Immature natural killer cell (primary cell): Measurements from ENCODE around the gene LY6G6F. TPM values are rescaled to one million over a fixed set of nuclear protein-coding genes. Genes with fewer than 3 reads are reported as not detected.

Source experiments
- DNase-seq, 3 donors: peaks; one replicate each; pipeline ENCODE4 v3.0.0; 2022; ENCODE audit warnings: mixed read lengths in 1 of 3
- H3K27ac Mint-ChIP-seq, 6 donors: one replicate each; pipeline ENCODE4 v1.8.0; 2020; ENCODE audit warnings: mixed read lengths in 6 of 6, mild to moderate bottlenecking in 5 of 6, inconsistent platforms in 4 of 6, moderate library complexity in 3 of 6
- H3K27me3 Mint-ChIP-seq, 3 donors: one replicate each; pipeline ENCODE4 v1.8.0; 2020 to 2021; ENCODE audit warnings: low read depth in 3 of 3, mild to moderate bottlenecking in 3 of 3, mixed read lengths in 3 of 3, moderate library complexity in 3 of 3, inconsistent platforms in 1 of 3
- H3K36me3 Mint-ChIP-seq, 3 donors: one replicate each; pipeline ENCODE4 v1.8.0; 2020; ENCODE audit warnings: mixed read lengths in 3 of 3, inconsistent platforms in 2 of 3, mild to moderate bottlenecking in 2 of 3
- H3K4me1 Mint-ChIP-seq, 2 donors: one replicate each; pipeline ENCODE4 v1.8.0; 2020; ENCODE audit warnings: inconsistent platforms in 2 of 2, mild to moderate bottlenecking in 2 of 2, mixed read lengths in 2 of 2, moderate library complexity in 1 of 2
- H3K4me3 Mint-ChIP-seq, 5 donors: one replicate each; pipeline ENCODE4 v1.8.0; 2020; ENCODE audit warnings: mild to moderate bottlenecking in 5 of 5, mixed read lengths in 5 of 5, inconsistent platforms in 3 of 5, moderate library complexity in 3 of 5
- H3K9me3 Mint-ChIP-seq, 6 donors: one replicate each; pipeline ENCODE4 v1.8.0; 2020; ENCODE audit warnings: mild to moderate bottlenecking in 6 of 6, mixed read lengths in 6 of 6, inconsistent platforms in 4 of 6, moderate library complexity in 3 of 6
- polyA plus RNA-seq, 3 donors: library from polyadenylated mRNA; unstranded; fragments of 300-500 nt; fragmentation: Illumina TruSeq; gene quantifications; one replicate each; pipeline ENCODE4 v1.2.3, GENCODE V29; 2021

The LY6G6F gene
- polyA plus RNA-seq, 3 donors from 2014 or later = 2.5 TPM; not detected in 2

DNA sequence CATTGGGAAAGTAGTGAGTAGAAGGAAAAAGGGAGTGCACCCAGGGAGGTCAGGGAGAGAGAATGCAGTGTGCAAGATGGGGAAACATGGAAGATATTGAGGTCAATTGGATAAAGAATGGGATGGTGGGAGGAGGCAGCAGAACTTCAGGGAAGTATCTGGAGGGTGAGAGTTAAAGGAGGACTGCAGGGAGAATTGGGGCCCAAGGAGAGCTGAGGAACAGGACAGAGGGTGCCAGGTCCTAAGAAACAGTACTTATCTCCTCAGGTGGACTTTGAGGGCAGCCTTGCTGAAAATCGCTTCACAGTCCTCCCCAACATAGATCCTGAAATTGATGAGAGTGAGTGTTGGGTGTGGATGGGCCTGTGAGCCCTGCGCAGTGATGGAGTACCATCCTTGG is 51.6 kb downstream of the LY6G6F start:
- H3K27ac Mint-ChIP-seq = no peak overlapping the region
- H3K36me3 Mint-ChIP-seq = peaks cover 12 to 30% (median 16%) of the 10 kb centered on the region in 3 donors
- no peaks in the 10 kb centered on the region for H3K4me1 Mint-ChIP-seq
- no peaks in the 10 kb centered on the region for H3K9me3 Mint-ChIP-seq
- H3K4me3 Mint-ChIP-seq = no peak overlapping the region
- no peak for DNase-seq
- H3K27me3 Mint-ChIP-seq = peaks cover 0 to 5% (median 0%) of the 10 kb centered on the region in 3 donors

Other genes starting within 250 kb of the LY6G6F start
- 10 to 100 TPM in 2 of 3 donors, 1 to 10 TPM in 1; 7.4 to 15.2 (median 10.3) TPM for gene MICB, start 208.7 kb upstream of the LY6G6F start, polyA plus RNA-seq
- gene MCCD1, start 177.9 kb upstream of the LY6G6F start, polyA plus RNA-seq = not detected
- gene DDX39B, start 164.9 kb upstream of the LY6G6F start, polyA plus RNA-seq = 10 to 100 TPM; 49.7 to 71.6 (median 56.2) TPM
- gene ATP6V1G2, start 160.3 kb upstream of the LY6G6F start, polyA plus RNA-seq = not detected
- gene NFKBIL1, start 159.3 kb upstream of the LY6G6F start, polyA plus RNA-seq = 10 to 100 TPM in 2 of 3 donors, 1 to 10 TPM in 1; 5.0 to 15.0 (median 13.6) TPM
- gene LTA, start 134.6 kb upstream of the LY6G6F start, polyA plus RNA-seq = 1 to 10 TPM; 1.4 to 6.6 (median 3.1) TPM
- gene TNF, start 131.3 kb upstream of the LY6G6F start, polyA plus RNA-seq = 1 to 10 TPM; 2.1 to 5.9 (median 5.6) TPM
- 100 to 1,000 TPM; 132 to 137 (median 133) TPM for gene LTB, start 124.4 kb upstream of the LY6G6F start, polyA plus RNA-seq
- 10 to 100 TPM; 20.3 to 44.8 (median 42.3) TPM for gene LST1, start 120.6 kb upstream of the LY6G6F start, polyA plus RNA-seq
- 100 to 1,000 TPM; 393 to 414 (median 409) TPM for gene NCR3, start 113.9 kb upstream of the LY6G6F start, polyA plus RNA-seq
- 10 to 100 TPM in 2 of 3 donors, 1 to 10 TPM in 1; 6.6 to 44.1 (median 40.3) TPM for gene AIF1, start 91.6 kb upstream of the LY6G6F start, polyA plus RNA-seq
- gene PRRC2A, start 86.2 kb upstream of the LY6G6F start, polyA plus RNA-seq = 10 to 100 TPM in 1 of 3 donors, 1 to 10 TPM in 1, not detected in 1; 2.3 to 13.4 TPM
- 10 to 100 TPM in 2 of 3 donors, 1 to 10 TPM in 1; 8.5 to 22.7 (median 16.2) TPM for gene BAG6, start 54.2 kb upstream of the LY6G6F start, polyA plus RNA-seq
- 1 to 10 TPM; 1.8 to 5.7 (median 3.9) TPM for gene APOM, start 51.0 kb upstream of the LY6G6F start, polyA plus RNA-seq
- 10 to 100 TPM; 23.6 to 41.6 (median 26.3) TPM for gene C6orf47, start 46.1 kb upstream of the LY6G6F start, polyA plus RNA-seq
- 10 to 100 TPM; 17.2 to 29.3 (median 22.9) TPM for gene GPANK1, start 41.9 kb upstream of the LY6G6F start, polyA plus RNA-seq
- gene CSNK2B, start 40.8 kb upstream of the LY6G6F start, polyA plus RNA-seq = 100 to 1,000 TPM; 253 to 291 (median 289) TPM
- gene LY6G5B, start 36.9 kb upstream of the LY6G6F start, polyA plus RNA-seq = 1 to 10 TPM in 1 of 3 donors, under 1 TPM in 2; 0.44 to 1.8 (median 0.47) TPM
- gene LY6G5C, start 25.8 kb upstream of the LY6G6F start, polyA plus RNA-seq = 1 to 10 TPM; 4.6 to 9.7 (median 6.1) TPM
- gene ABHD16A, start 3.5 kb upstream of the LY6G6F start, polyA plus RNA-seq = 10 to 100 TPM; 43.6 to 53.7 (median 47.0) TPM
- gene LY6G6D, start 8.5 kb downstream of the LY6G6F start, polyA plus RNA-seq = not detected
- gene LY6G6C, start 14.9 kb downstream of the LY6G6F start, polyA plus RNA-seq = not detected
- 10 to 100 TPM in 1 of 3 donors, 1 to 10 TPM in 2; 2.6 to 10.9 (median 6.3) TPM for gene MPIG6B, start 16.5 kb downstream of the LY6G6F start, polyA plus RNA-seq
- gene DDAH2, start 22.4 kb downstream of the LY6G6F start, polyA plus RNA-seq = 100 to 1,000 TPM in 1 of 3 donors, 10 to 100 TPM in 2; 58.5 to 112 (median 74.9) TPM
- 1,000 to 10,000 TPM; 1,179 to 1,674 (median 1,350) TPM for gene CLIC1, start 29.7 kb downstream of the LY6G6F start, polyA plus RNA-seq
- gene MSH5, start 33.1 kb downstream of the LY6G6F start, polyA plus RNA-seq = 1 to 10 TPM in 2 of 3 donors, not detected in 1; 2.1 to 2.5 TPM
- not detected for gene SAPCD1, start 55.8 kb downstream of the LY6G6F start, polyA plus RNA-seq
- gene VWA7, start 70.5 kb downstream of the LY6G6F start, polyA plus RNA-seq = 1 to 10 TPM in 1 of 3 donors, under 1 TPM in 2; 0.21 to 1.8 (median 0.93) TPM
- gene VARS1, start 88.9 kb downstream of the LY6G6F start, polyA plus RNA-seq = 10 to 100 TPM; 26.5 to 44.6 (median 28.8) TPM
- 10 to 100 TPM; 77.7 to 97.1 (median 94.6) TPM for gene LSM2, start 100.1 kb downstream of the LY6G6F start, polyA plus RNA-seq
- 1 to 10 TPM in 2 of 3 donors, under 1 TPM in 1; 0.70 to 3.8 (median 2.4) TPM for gene HSPA1L, start 108.4 kb downstream of the LY6G6F start, polyA plus RNA-seq
- 10 to 100 TPM in 2 of 3 donors, 1 to 10 TPM in 1; 9.7 to 81.3 (median 22.5) TPM for gene HSPA1A, start 108.7 kb downstream of the LY6G6F start, polyA plus RNA-seq
- 1 to 10 TPM; 1.5 to 3.2 (median 1.9) TPM for gene HSPA1B, start 120.9 kb downstream of the LY6G6F start, polyA plus RNA-seq
- 10 to 100 TPM; 37.5 to 44.9 (median 40.5) TPM for gene NEU1, start 156.0 kb downstream of the LY6G6F start, polyA plus RNA-seq
- not detected for gene SLC44A4, start 172.1 kb downstream of the LY6G6F start, polyA plus RNA-seq
- 10 to 100 TPM; 18.8 to 52.1 (median 21.5) TPM for gene EHMT2, start 190.8 kb downstream of the LY6G6F start, polyA plus RNA-seq
- gene ZBTB12, start 195.2 kb downstream of the LY6G6F start, polyA plus RNA-seq = not detected
- gene C2, start 220.9 kb downstream of the LY6G6F start, polyA plus RNA-seq = under 1 TPM in 1 of 3 donors, not detected in 2; 0.74 TPM
- under 1 TPM in 1 of 3 donors, not detected in 2; 0.27 TPM for gene CFB, start 239.2 kb downstream of the LY6G6F start, polyA plus RNA-seq